HCT116 (cell line): ENCODE measurements around the gene ALDH4A1. TPM values are rescaled to one million over a fixed set of nuclear protein-coding genes. Genes with fewer than 3 reads are reported as not detected.
A peak's percentile ranks its signal among the peaks of the same experiment; 100 is the strongest.

Experiments used
- ATAC-seq: fragments of 200-7000 bp; cut with Tn5 transposase; 2 replicates; pipeline ENCODE4 v1.9.1; 2020; ENCODE audit warnings: mild to moderate bottlenecking, moderate library complexity
- BruUV-seq: library from RNA; stranded (reverse); fragments of 400-500 nt; replicated peaks from 2 replicates; lab custom pipeline; 2021; lab: Mats Ljungman, UMichigan
- CTCF ChIA-PET: fragments of 300-600 bp; sonication (Branson Sonifier 250); formaldehyde crosslinking; loops from one replicate; lab custom pipeline; 2021; ENCODE audit warnings: antibody characterized with exemption; lab: Charles Lee
- POLR2A ChIA-PET: fragments of 300-600, 350-600 bp; sonication (Branson Sonifier 250); formaldehyde crosslinking; loops from one replicate; lab custom pipeline; 2021; ENCODE audit warnings: antibody characterized with exemption; lab: Charles Lee
- RAD21 ChIA-PET, 2 experiments: fragments of 300-600 bp; sonication (Branson Sonifier 250); formaldehyde crosslinking; loops; one replicate each; lab custom pipeline; 2023; ENCODE audit warnings: low total read pairs in 2 of 2; ENCODE audit not compliant: uncharacterized antibody in 2 of 2, unreplicated experiment in 2 of 2, low non-redundant PET in 1 of 2; lab: Charles Lee
- DNase-seq: peaks from one replicate; pipeline ENCODE4 v3.0.0-alpha.2; 2010; ENCODE audit warnings: low read depth, low spot score
- H2AFZ ChIP-seq: fragments of 200-600 bp; shearing (Covaris generic), sonication (generic); 2 replicates; pipeline ENCODE4 v1.6.1; 2017; ENCODE audit warnings: low read depth, mixed run types, mixed read lengths, antibody characterized with exemption, low read length; ENCODE audit not compliant: poor library complexity, severe bottlenecking
- H3K27ac ChIP-seq: 2 replicates; pipeline ENCODE4 v1.5.1; 2012; ENCODE audit warnings: low read depth, low read length
- H3K27me3 ChIP-seq: fragments of 200-600 bp; sonication (generic); 2 replicates; pipeline ENCODE4 v1.6.1; 2016; ENCODE audit warnings: mixed run types, low read length, mixed read lengths; ENCODE audit not compliant: insufficient read depth
- H3K36me3 ChIP-seq, 2 experiments: fragments of 200-500 bp in 1 of 2; fragments of 200-600 bp in 1 of 2; sonication (Bioruptor generic) in 1 of 2; sonication (generic) in 1 of 2; 2 replicates each; pipeline versions ENCODE4 v1.5.1 to v1.6.1; 2014 to 2016; ENCODE audit warnings: low read length in 2 of 2, inconsistent platforms in 1 of 2, mixed read lengths in 1 of 2, mixed run types in 1 of 2; ENCODE audit not compliant: insufficient read depth in 2 of 2, control insufficient read depth in 1 of 2
- H3K4me1 ChIP-seq, 2 experiments: fragments of 200-600 bp in 1 of 2; sonication (generic) in 1 of 2; 2 replicates each; pipeline versions ENCODE4 v1.5.1 to v1.6.1; 2012 to 2017; ENCODE audit warnings: low read length in 2 of 2, inconsistent platforms in 1 of 2, mild to moderate bottlenecking in 1 of 2, mixed read lengths in 1 of 2, mixed run types in 1 of 2, moderate library complexity in 1 of 2; ENCODE audit not compliant: insufficient read depth in 2 of 2, control insufficient read depth in 1 of 2
- H3K4me2 ChIP-seq: fragments of 200-600 bp; sonication (generic); 2 replicates; pipeline ENCODE4 v1.6.1; 2017; ENCODE audit warnings: mixed run types, low read length, mixed read lengths
- H3K4me3 ChIP-seq, 2 experiments: fragments of 200-600 bp in 1 of 2; sonication (generic) in 1 of 2; replicated peaks in 1 of 2; 2 replicates each; pipeline ENCODE4 v1.5.1; 2011 to 2016; ENCODE audit warnings: low read length in 2 of 2, control low read depth in 1 of 2, low read depth in 1 of 2, mild to moderate bottlenecking in 1 of 2, mixed read lengths in 1 of 2, mixed run types in 1 of 2
- H3K79me2 ChIP-seq: fragments of 200-600 bp; sonication (generic); 2 replicates; pipeline ENCODE4 v1.6.1; 2017; ENCODE audit warnings: mild to moderate bottlenecking, mixed run types, low read length, moderate library complexity, mixed read lengths; ENCODE audit not compliant: insufficient read depth
- H3K9ac ChIP-seq: fragments of 200-600 bp; sonication (generic); 2 replicates; pipeline ENCODE4 v1.6.1; 2016; ENCODE audit warnings: low read length, mixed read lengths
- H3K9me2 ChIP-seq: fragments of 200-600 bp; sonication (generic), shearing (Covaris generic); 2 replicates; pipeline ENCODE4 v1.6.1; 2017; ENCODE audit warnings: mixed run types, mild to moderate bottlenecking, moderate library complexity; ENCODE audit not compliant: insufficient read depth
- H3K9me3 ChIP-seq, 2 experiments: fragments of 200-500 bp in 1 of 2; fragments of 200-600 bp in 1 of 2; sonication (Bioruptor generic) in 1 of 2; sonication (generic) in 1 of 2; 2 replicates each; pipeline ENCODE4 v1.6.1; 2014 to 2017; ENCODE audit warnings: low read length in 2 of 2, mixed read lengths in 2 of 2, inconsistent platforms in 1 of 2, low read depth in 1 of 2, mild to moderate bottlenecking in 1 of 2, mixed run types in 1 of 2, moderate library complexity in 1 of 2; ENCODE audit not compliant: control insufficient read depth in 1 of 2, insufficient read depth in 1 of 2
- H4K20me1 ChIP-seq: fragments of 200-600 bp; sonication (generic), shearing (Covaris generic); 2 replicates; pipeline ENCODE4 v1.6.1; 2017; ENCODE audit warnings: mixed run types, mild to moderate bottlenecking, moderate library complexity; ENCODE audit not compliant: insufficient read depth
- EGR1 ChIP-seq: IDR thresholded peaks from 2 replicates; pipeline ENCODE4 v1.6.1; 2012; ENCODE audit warnings: low read depth
- ELF1 ChIP-seq: IDR thresholded peaks from 2 replicates; pipeline ENCODE4 v1.6.1; 2012; ENCODE audit warnings: low read depth, borderline replicate concordance
- EZH2 ChIP-seq: fragments of 200-600 bp; sonication (generic); IDR thresholded peaks from 2 replicates; pipeline ENCODE4 v1.6.1; 2017; ENCODE audit warnings: antibody characterized with exemption, mixed run types
- RAD21 ChIP-seq: IDR thresholded peaks from 2 replicates; pipeline ENCODE4 v1.6.1; 2012; ENCODE audit warnings: low read depth, mild to moderate bottlenecking
- SP1 ChIP-seq: IDR thresholded peaks from 2 replicates; pipeline ENCODE4 v1.6.1; 2012; ENCODE audit warnings: low read depth
- YY1 ChIP-seq: IDR thresholded peaks from 2 replicates; pipeline ENCODE4 v1.6.1; 2011; ENCODE audit warnings: low read length, low read depth, moderate library complexity, mild to moderate bottlenecking; ENCODE audit not compliant: insufficient replicate concordance; ENCODE audit errors: extremely low read depth
- intact Hi-C: fragments of 100-400 bp; cut with micrococcal nuclease; formaldehyde crosslinking; loops from 2 replicates; pipeline ENCODE4 v1.10.0; 2022
- total RNA-seq: library from RNA; stranded (reverse); gene quantifications from one replicate; pipeline ENCODE4 v1.2.1, GENCODE V29; 2021; ENCODE audit not compliant: unreplicated experiment
- TF ChIP-seq, protein P1 (sequence below): IDR thresholded peaks from 2 replicates; pipeline ENCODE4 v1.6.1; 2011; ENCODE audit warnings: mild to moderate bottlenecking, low read length, moderate library complexity; ENCODE audit not compliant: insufficient replicate concordance; ENCODE audit errors: extremely low read depth
- TF ChIP-seq, protein P2 (sequence below), 3 experiments: fragments of 200-600 bp in 1 of 3; sonication (generic) in 1 of 3; IDR thresholded peaks in 2 of 3; conservative IDR thresholded peaks in 1 of 3; 2 replicates each; pipeline ENCODE4 v1.5.1; 2012 to 2017; ENCODE audit warnings: low read depth in 2 of 3, low read length in 2 of 3, antibody characterized with exemption in 1 of 3, borderline replicate concordance in 1 of 3, control low read depth in 1 of 3, mild to moderate bottlenecking in 1 of 3, mixed read lengths in 1 of 3, mixed run types in 1 of 3, moderate library complexity in 1 of 3; ENCODE audit not compliant: insufficient read depth in 1 of 3

ALDH4A1 gene
- total RNA-seq, 1 experiment from 2014 or later, result 12.6 TPM

DNA sequence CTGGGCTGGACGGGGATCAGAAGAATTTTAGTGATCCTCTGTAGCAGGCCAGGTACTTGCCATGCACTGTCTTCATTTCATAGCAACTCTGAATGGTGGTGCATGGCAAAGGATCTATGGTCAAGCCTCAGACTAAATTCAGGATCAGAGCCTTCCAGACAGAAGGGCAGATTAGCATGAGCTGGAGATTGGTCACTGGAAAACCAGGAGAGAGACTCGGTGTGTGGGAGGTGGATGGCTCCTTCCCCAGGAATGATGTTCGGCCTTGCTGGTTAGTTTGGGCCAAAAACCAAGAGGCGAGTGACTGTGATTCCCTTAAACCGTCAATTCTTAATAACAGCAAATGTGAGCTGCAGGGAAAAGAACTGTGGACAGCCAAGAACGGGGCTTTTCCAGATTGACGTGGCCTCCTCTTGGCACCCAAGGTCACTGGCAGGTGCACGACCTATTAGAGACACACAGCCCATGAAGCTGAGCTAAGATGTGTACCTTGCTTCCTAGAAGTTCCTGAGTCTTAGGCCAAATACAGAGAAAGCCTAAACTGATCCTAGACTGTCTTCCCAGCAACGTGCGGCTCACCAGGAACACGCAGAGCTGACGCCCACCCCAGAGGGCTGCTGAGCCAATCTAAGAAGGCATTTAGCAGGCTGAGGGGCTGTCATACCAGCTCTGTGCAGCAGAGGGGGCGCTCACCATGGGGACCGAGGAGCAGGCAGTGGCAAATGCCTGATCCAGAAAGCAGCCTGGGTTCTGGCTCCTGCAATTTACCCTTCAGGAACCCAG lies 18.5 kb downstream of the ALDH4A1 start:
- H3K36me3 ChIP-seq, result no peaks in the 10 kb centered on the region
- POLR2A ChIA-PET, result no interaction called here

More for the DNA sequence above, 18.5 kb downstream of the ALDH4A1 start:
- Histone ChIP-seq H3K9me3 (no peaks in the 10 kb centered on the region), H3K27me3 (no peaks in the 10 kb centered on the region), H3K4me3 (no peak overlapping the region), H3K9ac (no peak overlapping the region), H3K9me2 (no peaks in the 10 kb centered on the region), H3K4me2 (no peak overlapping the region), H3K27ac (no peak overlapping the region), H3K4me1 (peaks cover 0 to 5% of the 10 kb centered on the region in 2 experiments; a peak in 1 of 4 replicates), H4K20me1 (no peaks in the 10 kb centered on the region), H3K79me2 (no peaks in the 10 kb centered on the region), H2AFZ (no peak overlapping the region)
- ChIA-PET CTCF (interaction anchor here (1.0 to 1.7 kb wide), 10 partner anchors 8 to 357 kb away, joined by 3 to 14 read pairs (median 6); partner anchors contain the start of gene ALDH4A1), RAD21 (interaction anchor here (0.6 to 1.6 kb wide), 5 partner anchors 9 to 230 kb away, joined by 3 to 7 read pairs (median 4); no protein-coding TSS in a partner anchor)
- BruUV-seq, result no TSS peak
- DNase-seq, result peak; percentile 38
- ATAC-seq, result peak; percentile 88
- TF ChIP-seq YY1, result no peak
- TF ChIP-seq, protein P1, sequence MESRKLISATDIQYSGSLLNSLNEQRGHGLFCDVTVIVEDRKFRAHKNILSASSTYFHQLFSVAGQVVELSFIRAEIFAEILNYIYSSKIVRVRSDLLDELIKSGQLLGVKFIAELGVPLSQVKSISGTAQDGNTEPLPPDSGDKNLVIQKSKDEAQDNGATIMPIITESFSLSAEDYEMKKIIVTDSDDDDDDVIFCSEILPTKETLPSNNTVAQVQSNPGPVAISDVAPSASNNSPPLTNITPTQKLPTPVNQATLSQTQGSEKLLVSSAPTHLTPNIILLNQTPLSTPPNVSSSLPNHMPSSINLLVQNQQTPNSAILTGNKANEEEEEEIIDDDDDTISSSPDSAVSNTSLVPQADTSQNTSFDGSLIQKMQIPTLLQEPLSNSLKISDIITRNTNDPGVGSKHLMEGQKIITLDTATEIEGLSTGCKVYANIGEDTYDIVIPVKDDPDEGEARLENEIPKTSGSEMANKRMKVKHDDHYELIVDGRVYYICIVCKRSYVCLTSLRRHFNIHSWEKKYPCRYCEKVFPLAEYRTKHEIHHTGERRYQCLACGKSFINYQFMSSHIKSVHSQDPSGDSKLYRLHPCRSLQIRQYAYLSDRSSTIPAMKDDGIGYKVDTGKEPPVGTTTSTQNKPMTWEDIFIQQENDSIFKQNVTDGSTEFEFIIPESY, result no peak
- peak; percentile 88 for TF ChIP-seq RAD21
- TF ChIP-seq, protein P2, sequence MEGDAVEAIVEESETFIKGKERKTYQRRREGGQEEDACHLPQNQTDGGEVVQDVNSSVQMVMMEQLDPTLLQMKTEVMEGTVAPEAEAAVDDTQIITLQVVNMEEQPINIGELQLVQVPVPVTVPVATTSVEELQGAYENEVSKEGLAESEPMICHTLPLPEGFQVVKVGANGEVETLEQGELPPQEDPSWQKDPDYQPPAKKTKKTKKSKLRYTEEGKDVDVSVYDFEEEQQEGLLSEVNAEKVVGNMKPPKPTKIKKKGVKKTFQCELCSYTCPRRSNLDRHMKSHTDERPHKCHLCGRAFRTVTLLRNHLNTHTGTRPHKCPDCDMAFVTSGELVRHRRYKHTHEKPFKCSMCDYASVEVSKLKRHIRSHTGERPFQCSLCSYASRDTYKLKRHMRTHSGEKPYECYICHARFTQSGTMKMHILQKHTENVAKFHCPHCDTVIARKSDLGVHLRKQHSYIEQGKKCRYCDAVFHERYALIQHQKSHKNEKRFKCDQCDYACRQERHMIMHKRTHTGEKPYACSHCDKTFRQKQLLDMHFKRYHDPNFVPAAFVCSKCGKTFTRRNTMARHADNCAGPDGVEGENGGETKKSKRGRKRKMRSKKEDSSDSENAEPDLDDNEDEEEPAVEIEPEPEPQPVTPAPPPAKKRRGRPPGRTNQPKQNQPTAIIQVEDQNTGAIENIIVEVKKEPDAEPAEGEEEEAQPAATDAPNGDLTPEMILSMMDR (IDR thresholded peaks at IDR 0.05 in 2 of 3, conservative IDR thresholded peaks at IDR 0.05 in 1 of 3; ENCODE audit: borderline replicate concordance in 1 of 3, insufficient read depth in 1 of 3, low read depth in 2 of 3, low read length in 2 of 3), result peak; percentile 80 to 92 (median 88)
- no peak for TF ChIP-seq SP1
- no peak for TF ChIP-seq ELF1
- no peak for TF ChIP-seq EGR1
- no peak for TF ChIP-seq EZH2
- intact Hi-C loops, result loop anchor here (1.0 to 5.0 kb wide), 2 partner anchors 212 to 358 kb away; no protein-coding TSS in a partner anchor
